ENCODE results near the gene CD40. TPM values are rescaled to one million over a fixed set of nuclear protein-coding genes. Genes with fewer than 3 reads are reported as not detected.

CD40 gene
- polyA plus RNA-seq, 2 of the 4 experiments (the other 2 are of a cell fraction) = 4.9 to 5.2 TPM

DNA sequence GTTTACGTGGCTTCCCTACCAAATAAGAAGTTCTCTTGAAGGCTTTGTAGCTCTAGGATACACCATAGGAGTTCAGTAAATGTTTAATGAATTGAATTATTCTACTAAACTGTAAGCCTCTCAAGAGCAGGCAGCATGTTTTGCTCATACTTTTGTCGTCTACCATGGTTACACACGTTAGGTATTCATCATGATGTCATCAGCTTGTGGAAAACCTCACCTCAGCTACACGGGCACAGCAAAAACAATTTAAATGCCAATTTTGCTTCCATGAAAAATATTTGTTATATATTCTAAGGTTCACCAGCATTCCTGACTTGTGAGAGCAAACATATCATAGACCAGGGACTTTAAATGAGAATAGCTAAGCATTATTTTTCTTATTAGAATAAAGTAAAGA is 45.1 kb upstream of the CD40 start:
- FAIRE-seq (no peak), DNase-seq (ENCODE audit: low read depth in 1 of 2, low spot score in 1 of 2) (no peak), ATAC-seq (no peak)
- 89% methylated on average over 4 of the region's 4 CpGs for WGBS (ENCODE audit: missing lambda C conversion rate)
- Histone ChIP-seq H3K9me3 (no peaks in the 10 kb centered on the region), H3K4me3 (no peak overlapping the region), H3K27ac (no peak overlapping the region), H3K4me1 (no peaks in the 10 kb centered on the region), H3K4me2 (no peak overlapping the region)
- POLR2A ChIA-PET = no interaction called here
- CTCF ChIA-PET = interaction anchor here (2.3 kb wide), 1 partner anchor 50 kb away, joined by 6 read pairs; no protein-coding TSS in a partner anchor
- TF ChIP-seq POLR2A (IDR thresholded peaks at IDR 0.05; ENCODE audit: low read length) (no peak), CEBPB (IDR thresholded peaks at IDR 0.05) (no peak), HOXA7 (CRISPR knock-in tag; IDR thresholded peaks at IDR 0.05) (no peak), ZSCAN20 (CRISPR knock-in tag; IDR thresholded peaks at IDR 0.05) (no peak), EHMT2 (IDR thresholded peaks at IDR 0.05; ENCODE audit: low read depth) (no peak), ZC3H11A (IDR thresholded peaks at IDR 0.05) (no peak), KDM1A (IDR thresholded peaks at IDR 0.05; ENCODE audit: low read depth) (no peak), RAD21 (conservative IDR thresholded peaks at IDR 0.05 in 1 of 2, IDR thresholded peaks at IDR 0.05 in 1 of 2) (no peak), EHF (CRISPR knock-in tag; IDR thresholded peaks at IDR 0.05) (no peak), NPAS2 (CRISPR knock-in tag; IDR thresholded peaks at IDR 0.05; ENCODE audit: borderline replicate concordance) (no peak), ZNF302 (CRISPR knock-in tag; IDR thresholded peaks at IDR 0.05) (no peak), RARB (CRISPR knock-in tag; IDR thresholded peaks at IDR 0.05) (no peak), HMGXB4 (CRISPR knock-in tag; IDR thresholded peaks at IDR 0.05; ENCODE audit: borderline replicate concordance) (no peak), ESRRA (IDR thresholded peaks at IDR 0.05; ENCODE audit: borderline replicate concordance, low read length) (no peak)
- TF ChIP-seq, protein P1, sequence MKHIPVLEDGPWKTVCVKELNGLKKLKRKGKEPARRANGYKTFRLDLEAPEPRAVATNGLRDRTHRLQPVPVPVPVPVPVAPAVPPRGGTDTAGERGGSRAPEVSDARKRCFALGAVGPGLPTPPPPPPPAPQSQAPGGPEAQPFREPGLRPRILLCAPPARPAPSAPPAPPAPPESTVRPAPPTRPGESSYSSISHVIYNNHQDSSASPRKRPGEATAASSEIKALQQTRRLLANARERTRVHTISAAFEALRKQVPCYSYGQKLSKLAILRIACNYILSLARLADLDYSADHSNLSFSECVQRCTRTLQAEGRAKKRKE (CRISPR knock-in tag; IDR thresholded peaks at IDR 0.05; ENCODE audit: low read depth) = no peak
- TF ChIP-seq, protein P2, sequence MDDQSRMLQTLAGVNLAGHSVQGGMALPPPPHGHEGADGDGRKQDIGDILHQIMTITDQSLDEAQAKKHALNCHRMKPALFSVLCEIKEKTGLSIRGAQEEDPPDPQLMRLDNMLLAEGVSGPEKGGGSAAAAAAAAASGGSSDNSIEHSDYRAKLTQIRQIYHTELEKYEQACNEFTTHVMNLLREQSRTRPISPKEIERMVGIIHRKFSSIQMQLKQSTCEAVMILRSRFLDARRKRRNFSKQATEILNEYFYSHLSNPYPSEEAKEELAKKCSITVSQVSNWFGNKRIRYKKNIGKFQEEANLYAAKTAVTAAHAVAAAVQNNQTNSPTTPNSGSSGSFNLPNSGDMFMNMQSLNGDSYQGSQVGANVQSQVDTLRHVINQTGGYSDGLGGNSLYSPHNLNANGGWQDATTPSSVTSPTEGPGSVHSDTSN (IDR thresholded peaks at IDR 0.05) = no peak
- TF ChIP-seq, protein P3, sequence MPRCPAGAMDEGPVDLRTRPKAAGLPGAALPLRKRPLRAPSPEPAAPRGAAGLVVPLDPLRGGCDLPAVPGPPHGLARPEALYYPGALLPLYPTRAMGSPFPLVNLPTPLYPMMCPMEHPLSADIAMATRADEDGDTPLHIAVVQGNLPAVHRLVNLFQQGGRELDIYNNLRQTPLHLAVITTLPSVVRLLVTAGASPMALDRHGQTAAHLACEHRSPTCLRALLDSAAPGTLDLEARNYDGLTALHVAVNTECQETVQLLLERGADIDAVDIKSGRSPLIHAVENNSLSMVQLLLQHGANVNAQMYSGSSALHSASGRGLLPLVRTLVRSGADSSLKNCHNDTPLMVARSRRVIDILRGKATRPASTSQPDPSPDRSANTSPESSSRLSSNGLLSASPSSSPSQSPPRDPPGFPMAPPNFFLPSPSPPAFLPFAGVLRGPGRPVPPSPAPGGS (IDR thresholded peaks at IDR 0.05) = no peak

GRCh38 chr20:46073443-46073842 is 44.7 kb upstream of the CD40 start:
- ATAC-seq = no peak
- TF ChIP-seq FOXS1 (CRISPR knock-in tag; IDR thresholded peaks at IDR 0.05) = no peak
- 80% methylated on average over 3 of the region's 3 CpGs for WGBS (ENCODE audit: missing lambda C conversion rate)
- H3K9me3 ChIP-seq = no peaks in the 10 kb centered on the region
- no peak for FAIRE-seq
- no peaks in the 10 kb centered on the region for H3K4me1 ChIP-seq
- POLR2A ChIA-PET = no interaction called here
- H3K4me3 ChIP-seq = no peak overlapping the region
- DNase-seq (ENCODE audit: low read depth in 1 of 2, low spot score in 1 of 2) = no peak
- H3K4me2 ChIP-seq = no peak overlapping the region
- CTCF ChIA-PET = interaction anchor here (1.4 to 2.3 kb wide), 2 partner anchors 15 to 50 kb away, joined by 5 to 6 read pairs; no protein-coding TSS in a partner anchor
- no peak overlapping the region for H3K27ac ChIP-seq

- DNase-seq (ENCODE audit: low read depth in 1 of 2, low spot score in 1 of 2) = no peak
- Histone ChIP-seq H3K27ac (no peak overlapping the region), H3K4me1 (no peaks in the 10 kb centered on the region), H3K4me3 (no peak overlapping the region), H3K9me3 (no peaks in the 10 kb centered on the region), H3K4me2 (no peak overlapping the region)
- no peak for ATAC-seq
- CTCF ChIA-PET = interaction anchor here (1.3 to 2.3 kb wide), 4 partner anchors 11 to 60 kb away, joined by 5 to 6 read pairs (median 6); no protein-coding TSS in a partner anchor
- no peak for FAIRE-seq
- POLR2A ChIA-PET = no interaction called here
- 93% methylated on average over 3 of the region's 3 CpGs for WGBS (ENCODE audit: missing lambda C conversion rate)
- no peak for TF ChIP-seq NPAS2 (CRISPR knock-in tag; IDR thresholded peaks at IDR 0.05; ENCODE audit: borderline replicate concordance)
- TF ChIP-seq RARB (CRISPR knock-in tag; IDR thresholded peaks at IDR 0.05) = no peak
- TF ChIP-seq MAFK (IDR thresholded peaks at IDR 0.05; ENCODE audit: partially characterized antibody) = no peak
- no peak for TF ChIP-seq HOXB13 (CRISPR knock-in tag; IDR thresholded peaks at IDR 0.05; ENCODE audit: low read depth)
- TF ChIP-seq HOXB5 (CRISPR knock-in tag; IDR thresholded peaks at IDR 0.05) = no peak
- no peak for TF ChIP-seq MYC (IDR thresholded peaks at IDR 0.05; ENCODE audit: borderline replicate concordance, low read length)
Observed at GRCh38 chr20:46074006-46074405, 44.1 kb upstream of the CD40 start.

All from A549 (cell line).